HG03558 (cell line): ENCODE data around the gene PRPH2.
"Not testable (repeated sequence)": the region's sequence is repeated elsewhere in the genome, so short reads cannot be mapped to it uniquely, and the experiment has no call there.

Source experiments
- ATAC-seq: cut with Tn5 transposase; IDR thresholded peaks from one replicate; pipeline ENCODE4 v1.9.1; 2021; ENCODE audit warnings: moderate number of reproducible peaks; ENCODE audit not compliant: unreplicated experiment; ENCODE audit errors: extremely low read depth

PRPH2 gene

DNA sequence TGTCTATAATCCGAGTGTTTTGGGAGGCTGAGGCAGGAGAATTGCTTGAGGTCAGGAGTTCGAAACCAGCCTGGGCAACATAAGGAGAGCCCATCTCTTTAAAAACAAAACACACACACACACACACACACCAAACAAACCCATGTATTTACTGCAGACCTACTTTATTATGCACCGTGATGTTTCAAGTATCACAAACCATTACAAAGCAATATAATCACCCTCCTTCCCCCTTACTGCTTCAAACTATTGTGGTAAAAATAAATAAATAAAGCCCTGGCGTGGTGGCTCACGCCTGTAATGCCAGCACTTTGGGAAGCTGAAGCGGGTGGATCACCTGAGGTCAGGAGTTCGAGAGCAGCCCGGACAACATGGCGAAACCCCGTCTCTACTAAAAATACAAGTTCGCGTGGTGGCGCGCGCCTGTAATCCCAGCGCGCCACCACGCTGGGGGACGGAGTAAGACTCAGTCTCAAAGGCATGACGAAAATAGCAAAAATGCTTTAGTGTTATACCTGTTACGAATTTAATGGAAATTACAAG lies 22.0 kb upstream of the PRPH2 start:
- ATAC-seq = no peak

DNA sequence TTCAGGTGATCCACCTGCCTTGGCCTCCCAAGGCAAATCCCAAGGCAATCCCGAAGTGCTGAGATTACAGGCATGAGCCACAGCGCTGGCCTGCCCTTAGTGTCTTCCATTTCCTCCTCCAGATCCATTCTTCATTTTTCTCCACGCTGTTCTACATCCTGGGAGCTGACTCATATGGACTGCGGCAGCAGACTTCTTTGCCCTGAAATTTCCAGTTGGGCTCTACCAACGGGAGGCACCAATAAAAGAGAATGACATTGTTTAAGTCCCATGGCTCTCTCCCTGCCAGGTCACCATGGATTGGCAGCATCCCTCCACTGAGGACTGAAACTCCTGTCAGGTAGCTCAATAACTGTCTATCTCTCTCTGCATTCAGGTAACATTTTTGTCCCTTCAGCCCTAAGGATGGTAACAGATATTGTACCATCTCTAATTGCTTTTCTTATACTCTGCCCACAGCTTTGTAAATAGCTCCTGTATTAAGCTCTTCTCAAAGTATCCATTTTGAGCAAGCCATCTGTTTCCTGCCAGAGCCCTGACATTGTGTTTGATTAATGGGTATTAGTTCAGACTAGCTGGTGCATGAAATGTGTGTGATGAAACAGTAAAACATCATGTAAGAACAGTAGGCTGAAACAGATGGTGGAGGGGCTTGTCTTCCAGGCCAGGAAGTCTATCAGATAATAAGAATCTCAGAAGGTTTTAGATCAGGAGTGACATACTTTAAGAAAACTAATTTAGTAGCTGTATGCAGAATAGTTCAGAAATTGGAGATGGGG lies 19.9 kb upstream of the PRPH2 start:
- no peak for ATAC-seq

DNA sequence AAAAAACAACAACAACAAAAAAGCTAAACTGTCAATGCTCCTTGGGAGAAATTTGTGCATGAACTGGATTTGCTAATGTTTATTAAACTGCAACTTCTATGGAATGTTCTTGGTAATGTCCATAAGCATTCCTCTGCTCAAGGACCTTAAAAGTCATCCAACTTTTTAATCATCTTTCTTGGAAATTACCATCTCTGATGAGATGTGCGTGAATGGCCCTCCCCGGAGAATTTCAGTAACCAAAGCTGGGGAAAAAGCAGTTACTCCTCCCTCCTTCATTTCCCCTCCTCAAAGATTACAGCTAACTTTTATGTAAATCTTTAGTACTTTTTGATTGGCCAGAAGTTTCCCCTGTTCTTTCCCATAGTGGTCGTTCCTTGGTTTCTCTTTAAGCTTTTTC lies 18.3 kb upstream of the PRPH2 start:
- no peak for ATAC-seq

DNA sequence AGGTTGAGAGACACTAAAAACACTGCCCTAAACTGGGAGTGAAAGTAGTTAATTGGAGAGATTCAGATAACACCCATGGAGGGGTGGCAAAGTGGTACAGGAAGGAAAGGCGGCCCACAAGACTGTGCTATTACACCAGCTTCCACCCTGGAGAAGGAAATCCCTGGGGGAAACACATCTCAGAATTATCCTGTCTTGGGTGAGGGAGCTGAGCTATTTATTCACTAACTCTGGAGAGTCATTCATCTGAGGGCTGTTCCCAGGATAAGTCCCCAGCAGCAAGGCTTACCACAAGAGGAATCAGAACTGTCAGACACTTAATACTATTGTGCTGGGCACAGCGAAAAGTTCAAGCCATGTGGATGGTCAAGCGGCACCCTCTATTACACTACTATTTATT lies 13.6 kb upstream of the PRPH2 start:
- no peak for ATAC-seq

DNA sequence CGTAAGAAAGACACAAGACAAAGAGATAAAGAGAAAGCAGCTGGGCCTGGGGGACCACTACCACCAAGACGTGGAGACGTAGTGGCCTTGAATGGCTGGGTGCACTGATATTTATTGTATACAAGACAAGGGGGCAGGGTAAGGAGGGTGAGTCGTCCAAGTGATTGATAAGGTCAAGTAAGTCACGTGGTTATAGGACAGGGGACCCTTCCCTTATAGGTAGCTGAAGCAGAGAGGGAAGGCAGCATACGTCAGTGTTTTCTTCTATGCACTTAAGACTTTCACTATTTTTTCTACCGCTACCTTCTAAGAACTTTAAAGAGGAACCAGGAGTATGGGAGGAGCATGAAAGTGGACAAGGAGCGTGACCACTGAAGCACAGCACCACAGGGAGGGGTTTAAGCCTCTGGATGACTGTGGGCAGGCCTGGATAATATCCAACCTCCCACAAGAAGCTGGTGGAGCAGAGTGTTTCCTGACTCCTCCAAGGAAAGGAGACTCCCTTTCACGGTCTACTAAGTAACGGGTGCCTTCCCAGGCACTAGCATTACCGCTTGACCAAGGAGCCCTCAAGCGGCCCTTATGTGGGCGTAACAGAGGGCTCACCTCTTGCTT lies 11.6 kb upstream of the PRPH2 start:
- not testable (repeated sequence) for ATAC-seq

DNA sequence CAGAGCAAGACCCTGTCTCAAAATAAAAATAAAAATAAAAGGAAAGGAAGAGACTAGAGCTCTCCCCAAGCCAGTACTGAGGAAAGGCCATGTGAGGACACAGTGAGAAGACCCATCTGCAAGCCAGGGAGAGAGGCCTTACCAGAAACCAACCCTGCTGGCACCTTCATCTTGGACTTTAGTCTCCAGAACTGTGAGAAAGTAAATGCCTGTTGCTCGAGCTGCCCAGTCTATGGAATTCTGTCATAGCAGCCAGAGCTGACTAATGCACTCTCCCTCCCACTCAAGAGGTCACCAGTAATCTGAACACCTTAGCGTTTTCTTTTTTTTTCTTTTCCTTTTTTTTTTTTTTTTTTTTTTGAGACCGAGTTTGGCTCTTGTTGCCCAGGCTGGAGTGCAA lies 7.3 kb upstream of the PRPH2 start:
- no peak for ATAC-seq

DNA sequence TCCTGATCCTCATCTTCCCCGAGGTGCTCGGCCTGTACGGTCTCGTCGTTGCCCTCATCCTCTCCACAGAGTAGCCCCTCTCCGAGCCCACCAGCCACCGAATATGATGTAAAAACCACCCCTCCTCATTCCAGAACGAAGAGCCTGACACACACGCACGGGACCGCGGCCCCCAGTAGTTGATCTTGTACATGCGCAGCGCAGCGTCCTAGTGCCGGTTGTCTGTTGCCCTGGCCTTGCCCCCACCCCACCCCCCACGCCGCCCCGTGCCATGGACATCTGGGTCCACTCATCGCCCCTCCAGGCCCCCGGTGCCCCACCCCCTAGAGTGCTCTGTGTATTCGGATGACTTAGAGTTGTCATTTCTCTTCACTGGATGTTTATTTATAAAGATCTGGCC lies 5.2 kb upstream of the PRPH2 start:
- no peak for ATAC-seq

DNA sequence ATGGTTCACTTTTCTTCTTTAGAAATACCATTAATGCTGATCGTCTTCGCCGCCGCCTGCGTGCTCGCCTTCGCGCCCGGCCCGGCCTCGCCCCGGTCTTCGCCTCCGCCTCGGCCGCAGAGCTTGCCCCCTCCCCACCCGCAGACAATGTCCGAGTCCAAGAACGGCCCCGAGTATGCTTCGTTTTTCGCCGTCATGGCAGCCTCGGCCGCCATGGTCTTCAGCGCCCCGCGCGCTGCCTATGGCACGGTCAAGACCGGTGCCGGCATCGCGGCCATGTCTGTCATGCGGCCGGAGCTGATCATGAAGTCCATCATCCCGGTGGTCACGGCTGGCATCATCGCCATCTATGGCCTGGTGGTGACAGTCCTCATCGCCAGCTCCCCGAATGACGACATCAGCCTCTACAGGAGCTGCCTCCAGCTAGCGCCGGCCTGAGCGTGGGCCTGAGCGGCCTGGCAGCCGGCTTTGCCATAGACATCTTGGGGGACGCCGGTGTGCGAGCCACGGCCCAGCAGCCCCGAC lies 4.8 kb upstream of the PRPH2 start:
- ATAC-seq = no peak

DNA sequence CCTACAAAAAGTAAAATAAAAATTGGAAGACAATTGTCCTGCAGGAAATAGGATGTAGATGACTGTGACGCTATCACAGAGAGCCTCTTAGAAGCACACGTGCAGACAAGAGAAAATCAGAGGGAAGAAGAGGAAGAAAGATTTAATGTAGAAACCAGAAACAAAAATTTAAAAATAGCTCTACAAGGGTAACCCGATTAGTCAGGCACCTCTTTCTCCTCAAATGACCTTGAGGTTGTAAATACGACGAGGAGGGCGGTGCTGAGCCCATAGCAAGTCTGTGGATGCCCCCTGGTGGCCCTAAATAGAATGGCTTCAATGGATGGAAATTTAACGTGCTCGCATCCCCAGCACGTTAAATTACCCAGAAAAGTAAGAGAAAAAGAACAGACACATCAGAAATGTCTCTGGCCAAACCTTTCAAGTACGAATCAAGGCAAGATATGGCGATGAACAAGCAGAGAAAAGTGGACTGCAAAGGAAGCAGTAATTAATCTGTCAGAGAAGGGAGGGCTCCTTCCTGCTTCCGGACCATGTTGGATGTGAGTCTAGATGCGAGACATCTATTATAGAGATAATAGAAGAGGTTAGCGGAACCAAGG lies 4.2 kb upstream of the PRPH2 start:
- ATAC-seq = no peak

DNA sequence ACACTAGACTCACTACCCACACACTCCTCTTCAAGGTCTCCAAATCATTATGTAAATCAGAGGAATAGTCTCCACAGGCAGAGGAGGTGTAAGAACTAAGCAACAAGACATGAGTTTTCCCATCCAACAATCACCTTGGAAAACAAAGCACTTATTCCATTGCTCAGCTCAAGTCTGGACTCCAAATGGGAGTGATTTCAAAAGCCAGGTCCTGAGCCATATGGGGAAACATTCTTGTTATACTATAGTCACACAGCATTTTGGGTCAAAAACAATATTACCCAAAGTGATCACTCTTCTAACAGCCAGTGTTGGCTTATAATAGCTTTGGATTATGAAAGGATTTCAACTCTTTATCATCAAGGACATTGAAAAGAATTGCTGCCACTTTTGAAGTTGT lies 3.6 kb upstream of the PRPH2 start:
- ATAC-seq = no peak

DNA sequence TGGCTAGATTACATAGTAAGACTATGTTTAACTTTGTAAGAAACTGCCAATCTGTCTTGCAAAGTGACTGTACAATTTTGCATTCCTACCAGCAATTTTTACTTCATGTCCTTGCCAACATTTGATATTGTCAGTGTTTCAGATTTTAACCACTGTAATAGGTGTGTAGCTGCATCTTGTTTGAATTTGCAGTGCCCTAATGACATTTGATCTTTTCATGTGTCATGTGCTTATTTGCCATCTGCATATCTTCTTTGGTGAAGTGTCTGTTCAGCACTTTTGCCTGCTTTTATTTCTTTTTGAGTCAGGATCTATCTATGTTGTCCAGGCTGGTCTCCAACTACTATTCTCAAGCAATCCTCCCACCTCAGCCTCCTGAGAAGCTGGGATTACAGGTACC lies 2.4 kb upstream of the PRPH2 start:
- no peak for ATAC-seq

DNA sequence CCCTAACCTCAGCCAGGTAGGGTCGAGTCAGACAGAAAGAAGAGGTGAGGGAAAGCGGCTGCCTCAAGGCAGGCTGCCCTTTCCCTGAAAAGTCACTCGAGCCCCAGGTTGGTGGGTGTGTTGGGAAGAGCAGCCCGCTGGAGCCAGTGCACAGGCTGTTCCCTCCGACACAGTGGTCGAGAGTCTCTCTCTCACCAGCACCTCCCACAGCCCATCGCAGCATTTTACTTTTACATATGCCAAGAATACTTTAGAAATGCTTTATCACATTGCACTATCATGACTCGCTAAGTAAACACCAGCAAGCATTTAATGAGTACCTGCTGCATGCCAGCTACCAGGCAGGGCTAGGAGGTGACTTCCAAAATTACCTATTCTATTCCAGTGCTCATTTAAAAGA lies 1.7 kb downstream of the PRPH2 start:
- ATAC-seq = no peak

DNA sequence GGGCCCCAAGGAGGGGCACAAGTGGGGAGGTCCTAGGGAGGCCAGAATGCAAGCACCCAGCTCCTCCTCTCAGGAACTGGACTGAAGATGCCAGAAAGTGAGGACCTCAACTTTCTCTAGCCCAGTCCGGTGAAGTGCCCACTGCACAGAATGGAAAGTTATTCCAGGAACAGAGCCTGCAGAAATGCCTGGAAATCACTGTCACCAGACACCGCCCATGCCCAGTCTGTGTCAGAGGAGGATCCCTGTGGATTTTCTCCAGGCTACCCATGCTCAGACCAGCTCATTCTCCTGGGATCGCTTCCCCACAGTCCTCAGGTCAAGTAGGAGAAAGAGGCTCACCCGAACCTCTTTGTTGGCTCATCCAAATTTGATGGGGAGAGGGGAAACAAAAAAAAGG lies 6.5 kb downstream of the PRPH2 start:
- ATAC-seq = no peak

DNA sequence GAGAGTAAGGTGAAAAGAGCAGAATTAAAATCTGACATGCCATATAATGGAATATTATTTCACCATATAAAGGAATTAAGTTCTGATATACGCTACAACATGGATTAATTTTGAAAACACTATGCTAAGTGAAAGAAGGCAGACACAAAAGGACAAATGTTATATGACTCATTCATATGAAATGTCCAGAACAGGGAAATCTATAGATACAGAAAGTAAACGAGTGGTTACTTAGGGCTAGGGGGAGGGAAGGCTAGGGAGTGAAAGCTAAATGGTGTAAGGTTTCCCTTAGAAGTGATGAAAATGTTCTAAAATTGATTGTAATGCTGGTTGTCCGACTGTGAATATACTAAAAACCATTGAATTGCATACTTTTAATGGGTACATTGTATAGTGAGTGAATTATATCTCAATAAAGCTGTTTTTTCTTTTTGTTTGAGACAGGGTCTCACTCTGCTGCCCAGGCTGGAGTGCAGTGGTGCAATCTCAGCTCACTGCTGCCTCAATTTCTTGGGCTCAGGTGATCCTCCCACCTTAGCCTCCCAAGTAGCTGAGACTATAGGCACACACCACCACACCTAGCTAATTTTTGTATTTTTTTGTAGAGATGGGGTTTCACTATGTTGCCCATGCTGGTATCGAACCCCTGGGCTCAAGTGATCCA lies 8.2 kb downstream of the PRPH2 start:
- ATAC-seq = no peak

DNA sequence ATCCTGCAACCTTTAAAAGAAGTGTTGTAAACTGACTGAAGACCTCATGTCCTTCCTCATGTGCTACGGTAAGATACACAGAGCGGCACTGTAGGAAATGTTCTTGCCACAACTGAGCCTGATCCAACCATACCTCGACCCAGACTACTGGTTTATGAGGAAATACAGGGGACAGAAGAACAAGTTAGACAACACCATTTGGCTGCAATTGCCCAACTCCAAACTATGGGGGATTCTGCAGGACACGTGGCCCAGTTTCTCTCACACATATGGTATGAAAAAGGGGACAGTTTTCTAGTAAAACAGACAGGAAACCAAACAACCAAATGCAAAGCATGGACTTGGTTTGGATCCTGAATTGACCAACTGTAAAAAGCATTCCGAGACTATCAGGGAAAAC lies 10.5 kb downstream of the PRPH2 start:
- ATAC-seq = no peak

DNA sequence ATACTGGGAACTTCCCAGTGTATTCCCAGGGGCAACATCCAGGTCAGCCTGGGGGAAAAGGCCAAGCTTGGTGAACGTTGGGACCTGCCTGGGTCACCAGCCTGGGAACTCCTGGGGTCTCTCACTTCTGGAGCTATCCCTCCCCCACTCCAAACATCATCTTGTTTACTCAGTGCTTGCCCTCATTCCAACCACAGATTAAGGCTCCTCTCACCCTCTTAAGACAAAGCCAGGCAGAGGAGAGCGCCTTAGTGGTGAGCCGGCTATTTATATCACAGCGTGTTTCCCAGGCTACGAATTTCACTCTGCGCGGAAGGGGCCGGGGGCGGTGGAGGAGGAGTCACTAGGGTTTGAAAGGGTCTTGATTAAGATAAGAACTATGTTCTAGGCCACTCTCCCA lies 12.1 kb downstream of the PRPH2 start:
- no peak for ATAC-seq

DNA sequence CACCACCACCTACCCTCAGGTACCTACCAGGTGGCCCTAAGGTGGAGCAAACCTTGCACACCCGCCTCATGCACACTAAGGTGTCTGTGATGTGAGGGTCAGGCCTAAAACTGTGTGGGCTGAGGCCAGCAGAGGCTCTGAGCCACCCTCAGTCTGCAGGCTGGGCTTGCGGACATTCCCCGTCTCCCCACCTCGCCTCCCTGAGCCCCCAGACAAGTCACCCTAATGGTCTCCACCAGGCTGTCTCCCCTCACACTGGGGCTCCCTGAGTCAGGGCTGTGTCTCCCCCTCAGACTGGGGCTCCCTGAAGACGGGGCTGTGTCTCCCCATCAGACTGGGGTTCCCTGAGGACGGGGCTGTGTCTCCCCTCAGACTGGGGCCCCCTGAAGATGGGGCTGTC lies 12.5 kb downstream of the PRPH2 start:
- no peak for ATAC-seq

DNA sequence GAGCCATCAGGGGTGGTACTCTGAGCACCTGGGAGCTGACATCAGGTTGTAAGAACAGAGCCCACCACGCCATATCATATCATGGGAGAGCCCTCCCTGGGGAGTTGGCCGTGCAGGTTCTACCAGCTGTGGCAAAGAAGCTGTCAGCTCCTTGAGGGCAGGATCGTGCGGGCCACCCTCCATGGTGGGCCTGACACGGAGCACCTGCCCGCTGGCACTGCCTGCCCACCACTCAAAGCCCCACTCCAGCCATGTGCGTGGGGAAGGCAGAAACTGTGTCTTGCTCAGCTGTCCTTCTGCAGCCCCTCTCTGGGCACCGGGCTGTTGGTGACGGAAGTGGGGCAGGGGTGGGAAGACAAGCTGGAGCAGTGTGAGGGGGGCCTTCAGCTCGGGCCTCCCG lies 14.3 kb downstream of the PRPH2 start:
- no peak for ATAC-seq

DNA sequence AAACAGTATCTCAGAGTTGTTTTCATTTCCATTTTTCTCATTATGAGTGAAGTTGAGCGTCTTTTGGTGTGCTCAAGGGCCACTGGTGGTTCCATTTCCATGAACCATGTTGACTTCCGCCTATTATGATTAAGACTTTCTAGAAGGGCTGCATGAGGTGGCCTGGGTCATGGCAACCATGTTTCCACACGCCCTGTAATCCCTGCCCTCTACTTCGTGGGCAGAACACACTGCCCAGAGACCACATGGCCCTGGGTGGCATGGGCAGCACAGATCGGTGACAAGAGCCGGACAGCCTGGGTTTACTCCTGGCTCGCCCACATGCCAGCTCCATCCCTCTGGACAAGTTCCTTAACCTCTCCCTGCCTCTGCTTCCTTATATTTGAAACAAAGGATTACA lies 14.8 kb downstream of the PRPH2 start:
- ATAC-seq = no peak

DNA sequence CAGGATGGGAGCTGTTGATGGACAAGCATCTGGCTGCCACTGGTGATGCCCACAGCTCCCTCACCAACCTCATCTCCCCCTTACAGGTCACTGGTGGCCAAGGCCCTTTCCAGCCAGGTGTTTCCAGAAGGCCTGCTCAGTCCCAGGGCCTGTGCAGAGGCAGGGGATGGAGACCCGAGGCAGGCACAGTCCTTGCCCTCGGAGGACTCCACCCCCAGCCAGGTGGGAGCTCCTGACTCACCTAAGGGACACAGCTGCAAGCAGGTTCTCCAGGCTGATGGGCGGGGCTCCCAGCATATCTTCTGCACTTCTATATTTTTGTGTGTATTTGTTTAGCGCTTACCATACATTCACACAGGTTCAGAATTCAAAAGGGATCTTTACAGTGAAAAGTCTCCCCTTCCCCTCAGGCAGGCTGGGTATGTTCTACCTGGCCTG lies 17.4 kb downstream of the PRPH2 start:
- no peak for ATAC-seq
